ENCODE measurements around the gene PDLIM4.

PDLIM4 gene

DNA sequence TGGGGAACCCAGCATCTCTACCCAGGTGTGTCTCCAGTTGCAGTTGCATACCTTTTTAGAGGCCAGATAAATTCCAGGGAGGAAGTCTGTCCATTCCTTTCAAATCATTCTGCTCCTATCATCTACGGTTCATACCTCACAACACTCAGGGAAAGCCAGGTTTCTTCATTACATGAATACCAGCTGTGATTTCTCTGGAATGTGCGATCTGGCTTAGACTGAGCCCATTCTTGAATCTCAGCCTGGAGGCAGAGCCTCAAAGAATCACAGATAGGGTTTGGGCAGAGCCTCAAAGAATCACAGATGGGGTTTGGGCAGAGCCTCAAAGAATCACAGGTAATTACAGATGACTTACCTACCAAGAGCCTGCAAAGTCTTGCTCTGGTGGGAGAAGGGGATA, 37.0 kb upstream of the PDLIM4 start:
- Histone ChIP-seq H3K4me1 (ENCODE audit: low read depth, poor library complexity, severe bottlenecking) (no peaks in the 10 kb centered on the region), H3K4me3 (IDR thresholded peaks at IDR 0.05; ENCODE audit: insufficient read depth, low read depth, low read length) (no peak overlapping the region), H3K79me2 (ENCODE audit: insufficient read depth, low read depth) (no peaks in the 10 kb centered on the region), H3K36me3 (ENCODE audit: insufficient read depth) (no peaks in the 10 kb centered on the region), H3K9ac (no peak overlapping the region), H3K4me2 (no peak overlapping the region), H2AFZ (ENCODE audit: low read depth) (no peak overlapping the region), H3K27me3 (ENCODE audit: insufficient read depth, low read depth) (no peaks in the 10 kb centered on the region), H4K20me1 (ENCODE audit: insufficient read depth) (no peaks in the 10 kb centered on the region), H3K27ac (no peak overlapping the region)
- TF ChIP-seq, protein P1, sequence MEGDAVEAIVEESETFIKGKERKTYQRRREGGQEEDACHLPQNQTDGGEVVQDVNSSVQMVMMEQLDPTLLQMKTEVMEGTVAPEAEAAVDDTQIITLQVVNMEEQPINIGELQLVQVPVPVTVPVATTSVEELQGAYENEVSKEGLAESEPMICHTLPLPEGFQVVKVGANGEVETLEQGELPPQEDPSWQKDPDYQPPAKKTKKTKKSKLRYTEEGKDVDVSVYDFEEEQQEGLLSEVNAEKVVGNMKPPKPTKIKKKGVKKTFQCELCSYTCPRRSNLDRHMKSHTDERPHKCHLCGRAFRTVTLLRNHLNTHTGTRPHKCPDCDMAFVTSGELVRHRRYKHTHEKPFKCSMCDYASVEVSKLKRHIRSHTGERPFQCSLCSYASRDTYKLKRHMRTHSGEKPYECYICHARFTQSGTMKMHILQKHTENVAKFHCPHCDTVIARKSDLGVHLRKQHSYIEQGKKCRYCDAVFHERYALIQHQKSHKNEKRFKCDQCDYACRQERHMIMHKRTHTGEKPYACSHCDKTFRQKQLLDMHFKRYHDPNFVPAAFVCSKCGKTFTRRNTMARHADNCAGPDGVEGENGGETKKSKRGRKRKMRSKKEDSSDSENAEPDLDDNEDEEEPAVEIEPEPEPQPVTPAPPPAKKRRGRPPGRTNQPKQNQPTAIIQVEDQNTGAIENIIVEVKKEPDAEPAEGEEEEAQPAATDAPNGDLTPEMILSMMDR (conservative IDR thresholded peaks at IDR 0.05; ENCODE audit: low read depth, low read length) = no peak

DNA sequence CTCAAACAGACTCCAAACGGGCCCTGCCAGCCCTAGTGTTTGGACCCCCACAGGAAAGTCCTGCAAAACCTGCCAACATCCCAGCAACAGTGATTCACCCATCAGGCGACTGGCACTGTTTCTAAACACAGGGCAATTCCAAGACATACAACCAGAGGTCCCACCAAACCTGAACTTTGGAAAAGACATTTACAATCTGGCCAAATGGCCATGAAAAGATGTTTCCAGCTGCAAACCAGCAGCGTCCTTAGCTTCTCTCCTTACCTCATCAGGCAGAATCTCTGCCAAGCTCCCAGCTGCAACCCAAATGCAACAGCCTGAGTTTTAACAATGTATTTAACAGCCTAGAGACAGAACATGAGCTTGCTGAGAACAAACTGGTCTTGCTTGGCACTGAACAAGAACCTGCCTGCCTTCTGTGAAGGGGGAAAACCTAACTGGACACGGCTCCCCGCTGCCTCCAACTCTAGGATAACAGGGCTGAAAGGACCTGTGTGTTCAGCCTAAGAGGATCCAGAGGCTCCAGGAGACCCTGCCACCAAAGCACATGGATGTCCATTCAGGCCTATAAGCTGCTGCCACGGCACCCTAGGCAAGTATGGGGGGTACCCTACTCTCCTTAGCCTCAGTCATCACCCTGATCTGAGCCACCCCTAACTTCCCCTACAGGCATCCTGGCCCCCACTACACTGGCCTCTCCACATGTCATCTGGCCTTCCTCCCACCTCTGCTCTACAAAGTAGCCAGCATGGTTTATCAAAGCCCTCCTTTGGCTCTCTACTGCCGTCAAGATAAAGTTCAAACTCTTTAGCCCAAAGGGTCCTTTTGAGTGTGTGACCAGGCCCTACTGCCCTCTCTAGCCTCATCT, 35.5 kb upstream of the PDLIM4 start:
- no peaks in the 10 kb centered on the region for H4K20me1 ChIP-seq (ENCODE audit: insufficient read depth)
- H3K27me3 ChIP-seq (ENCODE audit: insufficient read depth, low read depth) = no peaks in the 10 kb centered on the region
- no peak overlapping the region for H2AFZ ChIP-seq (ENCODE audit: low read depth)
- no peak overlapping the region for H3K4me2 ChIP-seq
- no peaks in the 10 kb centered on the region for H3K36me3 ChIP-seq (ENCODE audit: insufficient read depth)
- H3K4me3 ChIP-seq (IDR thresholded peaks at IDR 0.05; ENCODE audit: insufficient read depth, low read depth, low read length) = no peak overlapping the region
- TF ChIP-seq, protein P1 (conservative IDR thresholded peaks at IDR 0.05; ENCODE audit: low read depth, low read length) = no peak
- H3K9ac ChIP-seq = no peak overlapping the region
- no peak overlapping the region for H3K27ac ChIP-seq
- no peaks in the 10 kb centered on the region for H3K79me2 ChIP-seq (ENCODE audit: insufficient read depth, low read depth)
- no peaks in the 10 kb centered on the region for H3K4me1 ChIP-seq (ENCODE audit: low read depth, poor library complexity, severe bottlenecking)

DNA sequence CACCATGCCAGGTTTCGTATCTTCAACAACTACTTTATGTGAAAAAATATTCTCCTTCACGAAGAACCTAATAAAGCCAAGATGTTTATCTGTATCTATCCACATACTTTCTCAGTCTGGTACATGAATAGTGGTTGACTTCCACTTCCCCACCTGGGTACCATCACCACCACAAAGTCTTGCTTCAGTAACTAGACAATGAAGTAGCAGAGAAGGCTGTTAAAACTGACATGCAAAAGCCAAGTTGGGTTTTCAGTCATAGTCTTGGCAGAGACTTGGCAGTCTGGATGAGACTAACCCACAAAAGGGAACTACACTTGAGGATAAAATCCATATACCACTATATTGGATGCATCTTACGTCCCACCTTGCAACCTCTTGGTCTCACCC, 34.9 kb upstream of the PDLIM4 start:
- Histone ChIP-seq H3K27me3 (ENCODE audit: insufficient read depth, low read depth) (no peaks in the 10 kb centered on the region), H3K4me1 (ENCODE audit: low read depth, poor library complexity, severe bottlenecking) (no peaks in the 10 kb centered on the region), H4K20me1 (ENCODE audit: insufficient read depth) (no peaks in the 10 kb centered on the region), H3K9ac (no peak overlapping the region), H3K4me2 (no peak overlapping the region), H3K36me3 (ENCODE audit: insufficient read depth) (no peaks in the 10 kb centered on the region), H3K79me2 (ENCODE audit: insufficient read depth, low read depth) (no peaks in the 10 kb centered on the region), H2AFZ (ENCODE audit: low read depth) (no peak overlapping the region), H3K27ac (no peak overlapping the region), H3K4me3 (IDR thresholded peaks at IDR 0.05; ENCODE audit: insufficient read depth, low read depth, low read length) (no peak overlapping the region)
- TF ChIP-seq, protein P1 (conservative IDR thresholded peaks at IDR 0.05; ENCODE audit: low read depth, low read length) = no peak

DNA sequence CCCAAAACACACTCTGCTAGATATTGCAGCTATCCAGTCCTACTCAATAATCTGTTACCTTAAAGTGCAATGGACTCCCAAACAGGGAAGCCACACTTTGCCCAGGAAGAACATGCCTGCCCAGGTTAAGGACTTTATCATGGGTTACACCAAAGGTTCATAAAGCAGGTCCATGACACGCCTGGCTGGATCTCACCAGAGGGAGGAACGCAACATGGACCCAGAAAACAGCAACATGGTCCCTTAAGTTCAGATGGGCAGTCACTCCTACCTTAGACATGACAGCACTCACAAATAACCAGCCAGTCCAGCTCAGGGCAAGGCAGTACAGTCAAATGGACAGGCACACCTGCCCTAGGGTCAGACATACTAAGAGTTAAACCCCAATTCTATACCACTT, 33.6 kb upstream of the PDLIM4 start:
- H3K79me2 ChIP-seq (ENCODE audit: insufficient read depth, low read depth) = no peaks in the 10 kb centered on the region
- H4K20me1 ChIP-seq (ENCODE audit: insufficient read depth) = no peaks in the 10 kb centered on the region
- no peaks in the 10 kb centered on the region for H3K36me3 ChIP-seq (ENCODE audit: insufficient read depth)
- no peak overlapping the region for H3K4me2 ChIP-seq
- no peak overlapping the region for H3K4me3 ChIP-seq (IDR thresholded peaks at IDR 0.05; ENCODE audit: insufficient read depth, low read depth, low read length)
- H3K27ac ChIP-seq = no peak overlapping the region
- H2AFZ ChIP-seq (ENCODE audit: low read depth) = no peak overlapping the region
- TF ChIP-seq, protein P1 (conservative IDR thresholded peaks at IDR 0.05; ENCODE audit: low read depth, low read length) = no peak
- no peak overlapping the region for H3K9ac ChIP-seq
- H3K4me1 ChIP-seq (ENCODE audit: low read depth, poor library complexity, severe bottlenecking) = no peaks in the 10 kb centered on the region
- H3K27me3 ChIP-seq (ENCODE audit: insufficient read depth, low read depth) = no peaks in the 10 kb centered on the region
